ENCODE measurements around the gene LRAT. TPM values are rescaled to one million over a fixed set of nuclear protein-coding genes. Genes with fewer than 3 reads are reported as not detected.

LRAT gene
- total and polyA plus RNA-seq, 4 experiments from 2014 or later: not detected

DNA sequence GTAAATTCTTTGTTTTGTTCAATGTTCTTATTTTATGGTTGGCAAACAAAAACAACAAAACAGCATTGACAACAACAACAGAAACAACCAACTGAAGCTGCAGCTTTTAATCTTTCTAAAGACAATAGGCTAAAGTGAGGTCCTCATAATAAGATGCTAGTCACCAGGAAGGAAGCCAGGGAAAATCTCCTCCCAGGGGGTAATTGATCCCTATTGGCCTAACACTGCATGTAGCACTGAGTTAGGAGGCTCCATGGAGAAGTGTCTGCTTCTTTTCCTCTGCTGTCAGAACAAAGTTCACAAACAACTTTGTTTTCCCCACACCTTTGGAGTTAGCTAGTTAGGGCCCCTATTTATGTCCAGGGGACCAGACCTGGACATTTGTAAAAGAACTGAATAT is 4.7 kb upstream of the LRAT start:
- Mint-ChIP-seq H3K36me3 (no peaks in the 10 kb centered on the region), H3K9me3 (peaks cover 0 to 2% (median 0%) of the 10 kb centered on the region in 8 donors), H3K4me1 (peaks cover 4 to 24% (median 9%) of the 10 kb centered on the region in 4 donors), H3K27ac (no peak overlapping the region), H3K4me3 (no peak overlapping the region), H3K27me3 (peaks cover 19 to 28% of the 10 kb centered on the region in 2 donors)
- H3K4me1 ChIP-seq (ENCODE audit: insufficient read depth, low read length): peaks cover 11% of the 10 kb centered on the region
- H3K27ac ChIP-seq (ENCODE audit: low read depth, low read length): no peak overlapping the region
- no peaks in the 10 kb centered on the region for H3K9me3 ChIP-seq (ENCODE audit: control insufficient read depth in 1 of 2, low read length in 2 of 2)
- DNase-seq: no peak
- H3K36me3 ChIP-seq (ENCODE audit: insufficient read depth, low read length): no peaks in the 10 kb centered on the region
- CTCF ChIA-PET (ENCODE audit: partially characterized antibody): no interaction called here
- H3K4me3 ChIP-seq (ENCODE audit: low read length in 2 of 2): no peak overlapping the region
- H3K27me3 ChIP-seq (ENCODE audit: insufficient read depth, low read length): peaks cover 9% of the 10 kb centered on the region
- POLR2A ChIA-PET (ENCODE audit: partially characterized antibody): no interaction called here
- intact Hi-C loops (cut with micrococcal nuclease): no loop called here

DNA sequence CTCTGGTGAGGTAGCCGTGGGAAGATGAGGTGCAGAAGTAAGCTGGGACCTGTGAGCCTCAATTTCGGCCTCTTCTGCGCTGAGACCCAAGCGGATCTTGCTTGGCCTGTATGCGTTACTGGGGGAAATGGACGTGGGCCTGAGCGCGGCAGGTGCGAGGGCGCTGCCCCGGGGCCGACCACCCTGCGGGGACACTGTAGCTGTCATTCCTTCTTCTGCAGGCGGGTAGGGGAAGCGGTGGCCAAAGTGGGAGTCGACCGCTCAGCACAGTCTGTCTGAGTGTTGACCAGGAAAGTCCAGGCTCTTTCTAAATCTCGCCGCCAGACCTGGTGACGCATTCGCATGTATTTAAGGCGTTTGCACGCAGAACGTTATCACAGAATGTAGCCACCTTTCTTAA is 3.3 kb upstream of the LRAT start:
- CTCF ChIA-PET (ENCODE audit: partially characterized antibody): no interaction called here
- Histone ChIP-seq H3K9me3 (ENCODE audit: control insufficient read depth in 1 of 2, low read length in 2 of 2) (no peaks in the 10 kb centered on the region), H3K27ac (ENCODE audit: low read depth, low read length) (no peak overlapping the region), H3K36me3 (ENCODE audit: insufficient read depth, low read length) (no peaks in the 10 kb centered on the region), H3K27me3 (ENCODE audit: insufficient read depth, low read length) (peaks cover 13% of the 10 kb centered on the region), H3K4me1 (ENCODE audit: insufficient read depth, low read length) (peaks cover 18% of the 10 kb centered on the region), H3K4me3 (ENCODE audit: low read length in 2 of 2) (no peak overlapping the region)
- POLR2A ChIA-PET (ENCODE audit: partially characterized antibody): no interaction called here
- H3K36me3 Mint-ChIP-seq: no peaks in the 10 kb centered on the region
- H3K27me3 Mint-ChIP-seq: peaks cover 29 to 38% of the 10 kb centered on the region in 2 donors
- peaks cover 6 to 34% (median 12%) of the 10 kb centered on the region in 4 donors for H3K4me1 Mint-ChIP-seq
- no peak overlapping the region for H3K4me3 Mint-ChIP-seq
- H3K9me3 Mint-ChIP-seq: peaks cover 0 to 3% (median 0%) of the 10 kb centered on the region in 8 donors
- DNase-seq: no peak
- intact Hi-C loops (cut with micrococcal nuclease): no loop called here
- no peak overlapping the region for H3K27ac Mint-ChIP-seq

DNA sequence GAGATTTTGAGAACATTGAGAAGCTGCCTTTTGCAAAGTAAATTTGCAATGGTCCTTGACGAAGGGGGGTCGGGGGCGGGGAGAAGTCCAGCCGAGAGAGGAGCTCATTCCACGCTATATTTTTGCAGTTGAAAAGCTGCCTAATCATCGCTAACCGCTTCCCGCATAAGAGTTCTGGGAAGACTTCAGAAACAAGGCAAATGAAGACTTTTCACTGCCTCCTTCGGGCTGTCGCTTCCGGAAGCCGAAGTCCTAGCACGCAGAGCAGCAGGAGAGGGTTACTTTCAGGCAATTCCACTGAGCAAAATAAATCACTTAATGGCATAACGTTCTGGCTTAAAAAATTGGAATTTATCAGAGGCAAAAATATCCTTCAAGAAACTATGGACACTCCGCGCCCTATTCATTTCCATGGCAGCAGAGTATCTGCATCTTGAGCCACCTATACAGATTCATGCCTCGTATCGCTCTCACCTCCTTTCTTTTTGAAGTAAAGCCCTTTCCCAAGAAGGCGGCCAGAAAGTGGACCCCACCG is 2.6 kb upstream of the LRAT start:
- H3K27me3 ChIP-seq (ENCODE audit: insufficient read depth, low read length): peaks cover 13% of the 10 kb centered on the region
- H3K9me3 ChIP-seq (ENCODE audit: control insufficient read depth in 1 of 2, low read length in 2 of 2): no peaks in the 10 kb centered on the region
- H3K27me3 Mint-ChIP-seq: peaks cover 29 to 37% of the 10 kb centered on the region in 2 donors
- H3K27ac Mint-ChIP-seq: no peak overlapping the region
- H3K4me1 ChIP-seq (ENCODE audit: insufficient read depth, low read length): peaks cover 18% of the 10 kb centered on the region
- CTCF ChIA-PET (ENCODE audit: partially characterized antibody): no interaction called here
- intact Hi-C loops (cut with micrococcal nuclease): no loop called here
- H3K9me3 Mint-ChIP-seq: peaks cover 0 to 3% (median 0%) of the 10 kb centered on the region in 8 donors
- no peaks in the 10 kb centered on the region for H3K36me3 ChIP-seq (ENCODE audit: insufficient read depth, low read length)
- H3K4me3 ChIP-seq (ENCODE audit: low read length in 2 of 2): no peak overlapping the region
- no peak overlapping the region for H3K27ac ChIP-seq (ENCODE audit: low read depth, low read length)
- DNase-seq: no peak
- no peaks in the 10 kb centered on the region for H3K36me3 Mint-ChIP-seq
- peaks cover 6 to 34% (median 12%) of the 10 kb centered on the region in 4 donors for H3K4me1 Mint-ChIP-seq
- POLR2A ChIA-PET (ENCODE audit: partially characterized antibody): no interaction called here
- peak overlapping the region in 4 of 8 donors; percentile 10 to 52 (median 37) for H3K4me3 Mint-ChIP-seq

DNA sequence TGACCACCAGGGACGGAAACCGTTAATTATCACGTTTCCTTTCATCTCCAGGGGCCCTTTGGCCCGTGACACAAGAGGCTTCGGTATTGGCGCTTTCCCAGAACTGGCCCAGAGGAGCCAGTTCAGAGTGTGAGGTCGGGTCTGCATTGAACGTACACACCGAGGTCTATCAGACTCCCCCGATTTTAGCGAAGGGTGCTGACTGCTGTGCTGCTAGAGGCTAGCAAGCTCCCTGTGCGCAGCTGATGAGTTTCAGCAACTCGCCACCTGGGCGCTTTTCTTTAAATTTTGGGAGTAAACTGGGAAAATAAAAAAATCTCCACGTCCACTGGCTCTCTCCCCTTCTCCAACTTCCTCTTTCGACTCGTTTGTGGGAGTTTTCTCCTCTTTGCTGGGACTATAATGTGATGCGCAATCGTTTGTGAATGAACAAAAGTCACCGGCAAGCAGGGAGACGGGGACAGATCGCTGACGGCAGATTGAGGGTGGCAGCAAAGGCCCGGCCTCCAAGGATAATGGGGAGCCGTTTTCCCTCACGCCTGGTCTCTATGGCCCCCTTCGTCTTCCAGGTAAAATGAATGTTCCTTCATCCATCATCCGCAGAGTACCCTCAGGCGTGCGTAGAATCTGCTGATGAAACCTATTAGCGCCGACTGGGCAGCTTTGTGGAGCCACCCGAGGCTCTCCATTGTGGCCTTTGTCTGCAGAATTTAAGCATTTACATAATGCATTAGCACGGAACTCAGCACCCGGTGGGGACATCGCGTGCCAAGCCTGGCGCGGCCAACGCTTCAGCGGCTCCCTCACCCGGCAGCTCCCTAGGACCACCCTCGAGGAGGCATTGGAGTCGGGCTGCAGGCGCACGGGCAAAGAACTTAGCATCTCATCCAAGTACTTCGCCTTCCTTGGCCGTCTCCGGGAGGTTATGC is 1.6 kb upstream of the LRAT start:
- H3K4me1 ChIP-seq (ENCODE audit: insufficient read depth, low read length): peaks cover 18% of the 10 kb centered on the region
- H3K27ac ChIP-seq (ENCODE audit: low read depth, low read length): no peak overlapping the region
- no peaks in the 10 kb centered on the region for H3K36me3 ChIP-seq (ENCODE audit: insufficient read depth, low read length)
- POLR2A ChIA-PET (ENCODE audit: partially characterized antibody): no interaction called here
- H3K9me3 ChIP-seq (ENCODE audit: control insufficient read depth in 1 of 2, low read length in 2 of 2): no peaks in the 10 kb centered on the region
- no peak for DNase-seq
- Mint-ChIP-seq H3K9me3 (peaks cover 0 to 3% (median 0%) of the 10 kb centered on the region in 8 donors), H3K27me3 (peaks cover 31 to 44% of the 10 kb centered on the region in 2 donors), H3K4me3 (peak overlapping the region; percentile 25 to 91 (median 48)), H3K27ac (no peak overlapping the region), H3K4me1 (peaks cover 6 to 34% (median 12%) of the 10 kb centered on the region in 4 donors), H3K36me3 (no peaks in the 10 kb centered on the region)
- peaks cover 13% of the 10 kb centered on the region for H3K27me3 ChIP-seq (ENCODE audit: insufficient read depth, low read length)
- CTCF ChIA-PET (ENCODE audit: partially characterized antibody): no interaction called here
- H3K4me3 ChIP-seq (ENCODE audit: low read length in 2 of 2): no peak overlapping the region
- intact Hi-C loops (cut with micrococcal nuclease): no loop called here

DNA sequence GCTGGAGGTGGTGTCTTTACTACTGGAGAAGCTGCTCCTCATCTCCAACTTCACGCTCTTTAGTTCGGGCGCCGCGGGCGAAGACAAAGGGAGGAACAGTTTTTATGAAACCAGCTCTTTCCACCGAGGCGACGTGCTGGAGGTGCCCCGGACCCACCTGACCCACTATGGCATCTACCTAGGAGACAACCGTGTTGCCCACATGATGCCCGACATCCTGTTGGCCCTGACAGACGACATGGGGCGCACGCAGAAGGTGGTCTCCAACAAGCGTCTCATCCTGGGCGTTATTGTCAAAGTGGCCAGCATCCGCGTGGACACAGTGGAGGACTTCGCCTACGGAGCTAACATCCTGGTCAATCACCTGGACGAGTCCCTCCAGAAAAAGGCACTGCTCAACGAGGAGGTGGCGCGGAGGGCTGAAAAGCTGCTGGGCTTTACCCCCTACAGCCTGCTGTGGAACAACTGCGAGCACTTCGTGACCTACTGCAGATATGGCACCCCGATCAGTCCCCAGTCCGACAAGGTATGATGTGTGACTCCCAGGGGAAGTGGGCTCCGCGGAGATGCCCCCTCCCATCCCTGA is 634 bp downstream of the LRAT start:
- DNase-seq: no peak
- Mint-ChIP-seq H3K27me3 (peaks cover 37 to 49% of the 10 kb centered on the region in 2 donors), H3K27ac (peak overlapping the region in 2 of 7 donors; percentile 12 to 63)

DNA sequence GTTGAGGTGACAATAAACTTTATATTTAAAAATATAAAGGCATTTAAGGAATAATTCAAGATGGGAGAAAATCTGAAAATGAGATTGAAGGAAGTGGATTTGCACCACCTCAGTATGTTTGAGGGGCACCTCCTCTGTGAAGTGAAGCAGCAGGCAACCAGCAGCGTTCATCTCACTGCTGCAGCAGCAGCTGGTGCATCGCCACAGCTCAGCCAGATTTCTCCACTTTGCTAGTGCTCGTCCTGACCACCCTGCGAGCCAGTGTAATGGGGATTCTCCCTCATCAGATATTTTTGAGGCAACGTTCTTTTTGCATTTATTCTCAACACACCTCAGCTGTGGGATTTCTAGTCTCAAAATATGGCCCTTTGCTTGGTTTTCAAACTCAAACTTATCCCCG is 13.9 kb downstream of the LRAT start:
- Histone ChIP-seq H3K4me3 (ENCODE audit: low read length in 2 of 2) (no peak overlapping the region), H3K9me3 (ENCODE audit: control insufficient read depth in 1 of 2, low read length in 2 of 2) (no peaks in the 10 kb centered on the region), H3K4me1 (ENCODE audit: insufficient read depth, low read length) (no peaks in the 10 kb centered on the region), H3K36me3 (ENCODE audit: insufficient read depth, low read length) (no peaks in the 10 kb centered on the region), H3K27me3 (ENCODE audit: insufficient read depth, low read length) (no peaks in the 10 kb centered on the region), H3K27ac (ENCODE audit: low read depth, low read length) (no peak overlapping the region)
- no peaks in the 10 kb centered on the region for H3K4me1 Mint-ChIP-seq
- no peak for DNase-seq
- peaks cover 0 to 2% of the 10 kb centered on the region in 2 donors for H3K27me3 Mint-ChIP-seq
- no peaks in the 10 kb centered on the region for H3K36me3 Mint-ChIP-seq
- intact Hi-C loops (cut with micrococcal nuclease): no loop called here
- peaks cover 0 to 2% (median 0%) of the 10 kb centered on the region in 8 donors for H3K9me3 Mint-ChIP-seq
- no peak overlapping the region for H3K4me3 Mint-ChIP-seq
- ChIA-PET CTCF (ENCODE audit: partially characterized antibody) (no interaction called here), POLR2A (ENCODE audit: partially characterized antibody) (no interaction called here)
- H3K27ac Mint-ChIP-seq: no peak overlapping the region

More for the DNA sequence above, 634 bp downstream of the LRAT start:
- intact Hi-C loops (cut with micrococcal nuclease): no loop called here
- Histone ChIP-seq H3K27me3 (ENCODE audit: insufficient read depth, low read length) (peaks cover 13% of the 10 kb centered on the region), H3K4me1 (ENCODE audit: insufficient read depth, low read length) (peaks cover 18% of the 10 kb centered on the region), H3K9me3 (ENCODE audit: control insufficient read depth in 1 of 2, low read length in 2 of 2) (no peaks in the 10 kb centered on the region), H3K4me3 (ENCODE audit: low read length in 2 of 2) (peak overlapping the region in 1 of 2 donors; percentile 26), H3K36me3 (ENCODE audit: insufficient read depth, low read length) (no peaks in the 10 kb centered on the region), H3K27ac (ENCODE audit: low read depth, low read length) (no peak overlapping the region)
- H3K9me3 Mint-ChIP-seq: peaks cover 0 to 3% (median 0%) of the 10 kb centered on the region in 8 donors
- peak overlapping the region; percentile 79 to 91 (median 86) for H3K4me3 Mint-ChIP-seq
- no peaks in the 10 kb centered on the region for H3K36me3 Mint-ChIP-seq
- ChIA-PET POLR2A (ENCODE audit: partially characterized antibody) (no interaction called here), CTCF (ENCODE audit: partially characterized antibody) (interaction anchor here (0.7 kb wide), 1 partner anchor 9 kb away, joined by 3 read pairs; no protein-coding TSS in a partner anchor)
- peaks cover 6 to 34% (median 12%) of the 10 kb centered on the region in 4 donors for H3K4me1 Mint-ChIP-seq

DNA sequence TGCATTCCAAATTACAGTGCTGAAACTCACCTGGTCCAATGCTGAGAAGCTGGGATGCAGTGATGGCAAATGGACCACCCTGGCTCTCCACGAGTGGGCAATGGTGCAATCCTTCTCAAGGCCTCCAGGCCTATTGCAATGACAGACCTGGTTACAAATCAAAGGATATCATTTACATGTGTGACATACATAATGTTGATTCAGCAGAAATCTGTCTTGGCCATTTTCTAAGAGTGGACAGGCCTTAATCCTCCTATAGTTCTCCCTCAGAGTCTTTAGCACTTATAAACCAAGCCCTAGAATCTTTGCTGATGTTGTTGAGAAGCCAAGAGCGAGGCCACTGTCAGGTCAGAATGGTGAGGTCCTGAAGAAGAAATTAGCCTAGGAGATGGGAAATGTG is 17.1 kb downstream of the LRAT start:
- H3K4me3 Mint-ChIP-seq: no peak overlapping the region
- H3K4me1 Mint-ChIP-seq: no peaks in the 10 kb centered on the region
- H3K27me3 Mint-ChIP-seq: peaks cover 0 to 2% of the 10 kb centered on the region in 2 donors
- H3K4me3 ChIP-seq (ENCODE audit: low read length in 2 of 2): no peak overlapping the region
- ChIA-PET POLR2A (ENCODE audit: partially characterized antibody) (no interaction called here), CTCF (ENCODE audit: partially characterized antibody) (no interaction called here)
- H3K4me1 ChIP-seq (ENCODE audit: insufficient read depth, low read length): no peaks in the 10 kb centered on the region
- no peaks in the 10 kb centered on the region for H3K9me3 ChIP-seq (ENCODE audit: control insufficient read depth in 1 of 2, low read length in 2 of 2)
- peaks cover 0 to 2% (median 0%) of the 10 kb centered on the region in 8 donors for H3K9me3 Mint-ChIP-seq
- no peaks in the 10 kb centered on the region for H3K27me3 ChIP-seq (ENCODE audit: insufficient read depth, low read length)
- H3K27ac Mint-ChIP-seq: no peak overlapping the region
- no peak for DNase-seq
- H3K27ac ChIP-seq (ENCODE audit: low read depth, low read length): no peak overlapping the region
- H3K36me3 ChIP-seq (ENCODE audit: insufficient read depth, low read length): no peaks in the 10 kb centered on the region
- intact Hi-C loops (cut with micrococcal nuclease): no loop called here
- no peaks in the 10 kb centered on the region for H3K36me3 Mint-ChIP-seq

All from CD4-positive, alpha-beta memory T cell (primary cell).